Subcutaneous adipose tissue (tissue), 4 donors: ENCODE measurements around the gene TNFRSF1B. TPM values are rescaled to one million over a fixed set of nuclear protein-coding genes. Genes with fewer than 3 reads are reported as not detected.

ENCODE experiments used
- CTCF ChIP-seq: fragments of 450-650 bp; IDR thresholded peaks from one replicate; pipeline ENCODE4 v1.5.1; 2016; ENCODE audit warnings: low read depth, mild to moderate bottlenecking, control low read depth, antibody characterized with exemption, moderate library complexity
- total RNA-seq, 4 donors: library from RNA; depleted of rRNA; stranded (reverse); fragments of >200 nt; gene quantifications; one replicate each; pipeline ENCODE4 v1.1.0, GENCODE V29; 2016

The TNFRSF1B gene
- total RNA-seq, 4 donors from 2014 or later = 37.3 to 77.7 (median 64.5) TPM

- TF ChIP-seq CTCF = no peak
These were observed 29.7 kb upstream of the TNFRSF1B start for GRCh38 chr1:12136916-12137610.

- TF ChIP-seq CTCF = no peak
These were observed 28.3 kb upstream of the TNFRSF1B start for GRCh38 chr1:12138196-12139168.

GRCh38 chr1:12140016-12140415, 26.8 kb upstream of the TNFRSF1B start:
- TF ChIP-seq CTCF = no peak

DNA sequence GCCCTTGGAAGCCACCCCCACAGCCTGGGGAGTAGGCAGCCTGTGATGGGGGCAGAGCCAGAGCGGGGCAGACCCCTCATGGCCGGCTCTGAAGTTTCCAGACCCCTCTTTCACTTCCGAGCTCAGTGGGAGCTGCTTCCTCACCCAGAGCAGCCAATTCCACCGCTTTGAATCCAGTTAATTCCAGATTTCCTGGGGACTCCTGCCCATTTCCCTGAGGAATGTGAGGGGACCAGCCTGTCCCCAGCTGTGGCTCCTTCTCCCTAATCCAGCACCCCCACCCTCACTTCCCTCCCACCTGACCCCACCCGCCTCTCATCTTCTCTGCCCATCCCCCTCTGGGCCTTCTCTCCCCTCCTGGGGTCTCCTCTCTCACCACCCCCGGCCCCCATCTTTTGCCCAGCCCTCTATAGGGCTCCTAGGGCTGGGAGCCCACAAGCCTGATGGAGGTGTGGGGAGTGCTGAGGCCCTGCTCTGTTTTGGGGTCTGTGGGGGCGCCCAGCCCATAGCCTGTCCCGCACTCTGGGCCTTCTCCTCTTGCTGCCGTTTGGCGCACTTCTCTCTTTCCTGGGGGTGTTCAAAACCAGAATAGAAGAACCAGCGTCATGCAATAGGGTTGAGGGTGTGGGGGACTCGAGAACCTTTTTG, 26.2 kb upstream of the TNFRSF1B start:
- TF ChIP-seq CTCF = no peak

- no peak for TF ChIP-seq CTCF
These were observed 25.5 kb upstream of the TNFRSF1B start for GRCh38 chr1:12141163-12141850.

GRCh38 chr1:12142141-12142823, 24.5 kb upstream of the TNFRSF1B start:
- TF ChIP-seq CTCF = no peak
